NCI-H2196 treated with DMSO at 0.1 percent for 48 hours (cell line): ENCODE measurements around the gene ELMOD1.

Experiments
- DNase-seq: peaks from one replicate; lab custom pipeline; 2025; ENCODE audit not compliant: unreplicated experiment; lab: John Stamatoyannopoulos, UW

Gene ELMOD1

GRCh38 chr11:107583629-107584195 is 7.2 kb upstream of the ELMOD1 start:
- no peak for DNase-seq

GRCh38 chr11:107587306-107587979 is 3.5 kb upstream of the ELMOD1 start:
- DNase-seq, result no peak

GRCh38 chr11:107591378-107592230 is 657 bp downstream of the ELMOD1 start:
- DNase-seq, result no peak

- DNase-seq, result no peak
Measured at GRCh38 chr11:107592231-107592590, 1.3 kb downstream of the ELMOD1 start.

- no peak for DNase-seq
Measured at GRCh38 chr11:107592813-107593212, 1.9 kb downstream of the ELMOD1 start.

GRCh38 chr11:107593951-107594350 is 3.0 kb downstream of the ELMOD1 start:
- no peak for DNase-seq

- no peak for DNase-seq
Measured at GRCh38 chr11:107594736-107595135, 3.8 kb downstream of the ELMOD1 start.

- no peak for DNase-seq
Measured at GRCh38 chr11:107598225-107599139, 7.5 kb downstream of the ELMOD1 start.

GRCh38 chr11:107605061-107606006 is 14.4 kb downstream of the ELMOD1 start:
- DNase-seq, result no peak

GRCh38 chr11:107606141-107606540 is 15.2 kb downstream of the ELMOD1 start:
- DNase-seq, result no peak

- DNase-seq, result no peak
Measured at GRCh38 chr11:107608809-107609208, 17.9 kb downstream of the ELMOD1 start.

GRCh38 chr11:107609400-107610218 is 18.7 kb downstream of the ELMOD1 start:
- DNase-seq, result no peak

GRCh38 chr11:107612445-107612844 is 21.5 kb downstream of the ELMOD1 start:
- no peak for DNase-seq

GRCh38 chr11:107619926-107620325 is 29.0 kb downstream of the ELMOD1 start:
- no peak for DNase-seq

- no peak for DNase-seq
Measured at GRCh38 chr11:107621081-107621480, 30.1 kb downstream of the ELMOD1 start.

- no peak for DNase-seq
Measured at GRCh38 chr11:107623183-107623582, 32.2 kb downstream of the ELMOD1 start.

GRCh38 chr11:107624983-107625684 is 34.2 kb downstream of the ELMOD1 start:
- DNase-seq, result no peak

- DNase-seq, result no peak
Measured at GRCh38 chr11:107625685-107625989, 34.7 kb downstream of the ELMOD1 start.

- DNase-seq, result no peak
Measured at GRCh38 chr11:107631043-107631442, 40.1 kb downstream of the ELMOD1 start.
